ENCODE data around the gene MRPS18B. TPM values are rescaled to one million over a fixed set of nuclear protein-coding genes. Genes with fewer than 3 reads are reported as not detected.

MRPS18B gene
- total RNA-seq, 2 experiments from 2014 or later, result 59.0 to 79.6 TPM

- DNase-seq (ENCODE audit: low spot score), result no peak
- H4K20me1 ChIP-seq (ENCODE audit: insufficient read depth, low read length), result no peaks in the 10 kb centered on the region
- intact Hi-C loops (cut with micrococcal nuclease; ENCODE audit: unreplicated experiment), result no loop called here
- POLR2A ChIA-PET, result interaction anchor here (6.3 kb wide), 1 partner anchor 14 kb away, joined by 38 read pairs; no protein-coding TSS in a partner anchor
- CTCF ChIA-PET (ENCODE audit: unreplicated experiment), result no interaction called here
- H3K9me2 ChIP-seq (ENCODE audit: insufficient read depth, low read length), result no peaks in the 10 kb centered on the region
- no peak overlapping the region for H3K27ac ChIP-seq (ENCODE audit: low read depth, low read length, poor library complexity, severe bottlenecking)
- TF ChIP-seq CTCF (conservative IDR thresholded peaks at IDR 0.05; ENCODE audit: low read length) (no peak), EZH2phosphoT487 (IDR thresholded peaks at IDR 0.05; ENCODE audit: borderline replicate concordance, low read depth, low read length) (no peak)
- H3K4me1 ChIP-seq (ENCODE audit: insufficient read depth, low read length, poor library complexity, severe bottlenecking), result no peaks in the 10 kb centered on the region
- H3K36me3 ChIP-seq (ENCODE audit: insufficient read depth, low read length), result peaks cover 81% of the 10 kb centered on the region
- no peaks in the 10 kb centered on the region for H3K79me2 ChIP-seq (ENCODE audit: insufficient read depth, low read depth, low read length)
- H3K4me3 ChIP-seq (ENCODE audit: low read depth, low read length, poor library complexity, severe bottlenecking), result no peak overlapping the region
- H2AFZ ChIP-seq (ENCODE audit: low read length), result no peak overlapping the region
- H3K9me3 ChIP-seq (ENCODE audit: low read length), result no peaks in the 10 kb centered on the region
- no peak overlapping the region for H3K4me2 ChIP-seq (ENCODE audit: low read length)
- no TSS peak for BruUV-seq (replicated peaks)
Observed at GRCh38 chr6:30599625-30600324, 17.9 kb upstream of the MRPS18B start.

DNA sequence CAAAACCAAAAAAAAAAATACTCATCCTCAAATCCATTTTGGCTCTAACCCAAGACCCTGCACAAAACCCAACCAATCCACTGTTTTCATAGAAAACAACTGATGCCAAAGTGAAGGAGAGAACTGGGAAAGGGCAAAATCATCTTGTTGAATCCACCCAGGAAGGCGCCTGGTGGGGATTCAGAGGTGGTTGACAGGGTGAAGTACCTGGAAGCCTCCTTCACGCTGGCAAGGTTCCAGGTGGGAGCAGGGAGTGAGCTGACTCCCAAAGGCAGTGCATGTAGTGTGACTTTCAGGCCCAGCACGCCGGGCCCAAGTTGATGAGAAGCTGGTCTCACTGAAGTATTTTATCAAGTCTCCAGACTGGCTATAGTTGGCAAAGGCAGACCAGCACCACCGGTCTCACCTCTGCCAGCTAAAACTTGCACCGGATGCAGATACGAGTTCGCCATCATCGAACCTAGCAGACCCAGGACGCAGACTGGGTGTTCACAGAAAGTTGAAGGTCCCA is 17.1 kb upstream of the MRPS18B start:
- intact Hi-C loops (cut with micrococcal nuclease; ENCODE audit: unreplicated experiment), result no loop called here
- H3K4me3 ChIP-seq (ENCODE audit: low read depth, low read length, poor library complexity, severe bottlenecking), result no peak overlapping the region
- DNase-seq (ENCODE audit: low spot score), result no peak
- TF ChIP-seq EZH2phosphoT487 (IDR thresholded peaks at IDR 0.05; ENCODE audit: borderline replicate concordance, low read depth, low read length), result no peak
- TF ChIP-seq CTCF (conservative IDR thresholded peaks at IDR 0.05; ENCODE audit: low read length), result no peak
- H3K4me2 ChIP-seq (ENCODE audit: low read length), result no peak overlapping the region
- no peaks in the 10 kb centered on the region for H4K20me1 ChIP-seq (ENCODE audit: insufficient read depth, low read length)
- no peaks in the 10 kb centered on the region for H3K9me3 ChIP-seq (ENCODE audit: low read length)
- H3K4me1 ChIP-seq (ENCODE audit: insufficient read depth, low read length, poor library complexity, severe bottlenecking), result no peaks in the 10 kb centered on the region
- no peaks in the 10 kb centered on the region for H3K79me2 ChIP-seq (ENCODE audit: insufficient read depth, low read depth, low read length)
- no peak overlapping the region for H3K27ac ChIP-seq (ENCODE audit: low read depth, low read length, poor library complexity, severe bottlenecking)
- ChIA-PET POLR2A (interaction anchor here (6.3 kb wide), 1 partner anchor 13 kb away, joined by 38 read pairs; no protein-coding TSS in a partner anchor), CTCF (ENCODE audit: unreplicated experiment) (no interaction called here)
- H3K36me3 ChIP-seq (ENCODE audit: insufficient read depth, low read length), result peaks cover 81% of the 10 kb centered on the region
- no peak overlapping the region for H2AFZ ChIP-seq (ENCODE audit: low read length)
- no peaks in the 10 kb centered on the region for H3K9me2 ChIP-seq (ENCODE audit: insufficient read depth, low read length)
- BruUV-seq (replicated peaks), result TSS peak; percentile 34

- Histone ChIP-seq H2AFZ (ENCODE audit: low read length) (no peak overlapping the region), H3K9me2 (ENCODE audit: insufficient read depth, low read length) (no peaks in the 10 kb centered on the region), H3K79me2 (ENCODE audit: insufficient read depth, low read depth, low read length) (no peaks in the 10 kb centered on the region), H3K36me3 (ENCODE audit: insufficient read depth, low read length) (peaks cover 90% of the 10 kb centered on the region), H3K4me3 (ENCODE audit: low read depth, low read length, poor library complexity, severe bottlenecking) (no peak overlapping the region), H4K20me1 (ENCODE audit: insufficient read depth, low read length) (0 out of 2 replicates have a peak, but pooled peaks cover under 1% of the 10 kb centered on the region), H3K4me1 (ENCODE audit: insufficient read depth, low read length, poor library complexity, severe bottlenecking) (no peaks in the 10 kb centered on the region), H3K4me2 (ENCODE audit: low read length) (no peak overlapping the region), H3K27ac (ENCODE audit: low read depth, low read length, poor library complexity, severe bottlenecking) (no peak overlapping the region), H3K9me3 (ENCODE audit: low read length) (no peaks in the 10 kb centered on the region)
- DNase-seq (ENCODE audit: low spot score), result no peak
- ChIA-PET CTCF (ENCODE audit: unreplicated experiment) (no interaction called here), POLR2A (interaction anchor here (0.6 to 6.3 kb wide), 2 partner anchors 12 to 27 kb away, joined by 3 to 38 read pairs; no protein-coding TSS in a partner anchor)
- TF ChIP-seq EZH2phosphoT487 (IDR thresholded peaks at IDR 0.05; ENCODE audit: borderline replicate concordance, low read depth, low read length) (no peak), CTCF (conservative IDR thresholded peaks at IDR 0.05; ENCODE audit: low read length) (no peak)
- intact Hi-C loops (cut with micrococcal nuclease; ENCODE audit: unreplicated experiment), result no loop called here
- no TSS peak for BruUV-seq (replicated peaks)
Observed at GRCh38 chr6:30601436-30601814, 16.2 kb upstream of the MRPS18B start.

Data from OCI-LY7 (cell line).